NCI-H2107 treated with DMSO at 0.1 percent for 48 hours (cell line): ENCODE data around the gene UBE2QL1.

ENCODE experiments used
- DNase-seq: peaks from one replicate; lab custom pipeline; 2025; ENCODE audit not compliant: unreplicated experiment; lab: John Stamatoyannopoulos, UW

UBE2QL1 gene

GRCh38 chr5:6427694-6428093 is 21.0 kb upstream of the UBE2QL1 start:
- DNase-seq = no peak

- DNase-seq = no peak
These were observed 18.1 kb upstream of the UBE2QL1 start for GRCh38 chr5:6430418-6431028.

GRCh38 chr5:6431214-6432195 is 17.2 kb upstream of the UBE2QL1 start:
- DNase-seq = no peak

- no peak for DNase-seq
These were observed 16.5 kb upstream of the UBE2QL1 start for GRCh38 chr5:6432206-6432605.

- no peak for DNase-seq
These were observed 13.9 kb upstream of the UBE2QL1 start for GRCh38 chr5:6434731-6435130.

GRCh38 chr5:6435356-6435755 is 13.3 kb upstream of the UBE2QL1 start:
- DNase-seq = no peak

- DNase-seq = no peak
These were observed 11.8 kb upstream of the UBE2QL1 start for GRCh38 chr5:6436715-6437331.

- no peak for DNase-seq
These were observed 8.8 kb upstream of the UBE2QL1 start for GRCh38 chr5:6439588-6440550.

- DNase-seq = no peak
These were observed 6.3 kb upstream of the UBE2QL1 start for GRCh38 chr5:6442333-6442732.

- no peak for DNase-seq
These were observed 5.3 kb upstream of the UBE2QL1 start for GRCh38 chr5:6443326-6443725.

GRCh38 chr5:6446042-6446441 is 2.6 kb upstream of the UBE2QL1 start:
- peak; percentile 78 for DNase-seq

GRCh38 chr5:6446626-6447309 is 1.9 kb upstream of the UBE2QL1 start:
- DNase-seq = no peak

- DNase-seq = no peak
These were observed 1.1 kb upstream of the UBE2QL1 start for GRCh38 chr5:6447384-6448140.

- no peak for DNase-seq
These were observed 543 bp upstream of the UBE2QL1 start for GRCh38 chr5:6448141-6448491.

- peak; percentile 50 for DNase-seq
These were observed 953 bp downstream of the UBE2QL1 start for GRCh38 chr5:6449465-6450158.

GRCh38 chr5:6450319-6450833 is 1.7 kb downstream of the UBE2QL1 start:
- DNase-seq = peak; percentile 84

- DNase-seq = peak; percentile 80
These were observed 4.2 kb downstream of the UBE2QL1 start for GRCh38 chr5:6452622-6453504.
